ENCODE measurements around the gene SACM1L.

The SACM1L gene

GRCh38 chr3:45771831-45772230 is 82.6 kb downstream of the SACM1L start:
- no peak for DNase-seq (ENCODE audit: low read depth in 2 of 2)

GRCh38 chr3:45772341-45773035 is 83.3 kb downstream of the SACM1L start:
- DNase-seq (ENCODE audit: low read depth in 2 of 2), result peak in 1 of 2 donors; percentile 15

- DNase-seq (ENCODE audit: low read depth in 2 of 2), result no peak
These were observed 83.9 kb downstream of the SACM1L start for GRCh38 chr3:45773072-45773471.

GRCh38 chr3:45773714-45774449 is 84.7 kb downstream of the SACM1L start:
- no peak for DNase-seq (ENCODE audit: low read depth in 2 of 2)

DNA sequence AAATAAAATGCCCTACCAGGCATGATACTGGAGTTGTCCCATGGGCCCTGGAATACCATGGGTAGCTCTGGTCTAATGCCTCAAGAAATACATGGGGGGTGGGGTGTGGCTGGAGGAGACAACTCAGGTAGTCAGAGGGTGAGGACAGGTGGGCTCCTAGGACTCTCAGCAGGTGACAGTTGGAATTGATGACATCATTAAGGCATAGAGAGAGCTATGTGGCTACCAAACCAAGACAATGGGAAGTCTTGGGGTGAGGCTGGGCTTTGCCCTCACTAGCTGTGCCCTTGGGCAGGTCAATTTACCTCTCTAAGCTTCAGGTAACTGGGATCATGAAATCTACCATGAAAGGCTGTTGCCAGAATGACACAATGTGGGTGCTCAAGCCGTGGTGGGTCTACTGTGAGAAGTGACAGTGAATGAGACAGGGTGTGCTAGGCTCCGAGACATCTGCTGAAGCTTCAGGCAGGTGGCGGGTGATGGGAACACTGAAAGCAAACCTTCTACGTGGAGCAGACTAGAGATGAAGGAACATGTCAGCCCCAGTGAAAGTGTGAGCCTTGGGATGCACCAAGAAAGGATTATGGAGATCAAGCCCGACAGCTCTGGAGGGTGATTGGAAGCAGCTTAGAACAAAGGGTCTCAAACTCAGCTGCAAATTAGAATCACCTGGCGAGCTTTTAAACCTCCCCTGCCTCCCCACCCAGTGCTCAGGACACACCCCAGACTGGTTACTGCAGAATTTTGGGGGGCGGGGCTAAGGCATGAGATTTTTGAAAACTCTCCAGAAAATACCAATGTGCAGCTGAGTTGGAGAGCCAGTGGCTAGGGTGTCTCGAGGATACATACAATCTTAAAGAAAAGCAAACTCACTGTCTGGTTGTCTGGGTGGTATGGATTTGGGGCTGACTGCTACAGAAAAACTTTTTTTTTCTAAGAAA is 85.7 kb downstream of the SACM1L start:
- no peak for DNase-seq (ENCODE audit: low read depth in 2 of 2)

GRCh38 chr3:45775571-45776300 is 86.5 kb downstream of the SACM1L start:
- no peak for DNase-seq (ENCODE audit: low read depth in 2 of 2)

- DNase-seq (ENCODE audit: low read depth in 2 of 2), result no peak
These were observed 87.1 kb downstream of the SACM1L start for GRCh38 chr3:45776301-45776595.

DNA sequence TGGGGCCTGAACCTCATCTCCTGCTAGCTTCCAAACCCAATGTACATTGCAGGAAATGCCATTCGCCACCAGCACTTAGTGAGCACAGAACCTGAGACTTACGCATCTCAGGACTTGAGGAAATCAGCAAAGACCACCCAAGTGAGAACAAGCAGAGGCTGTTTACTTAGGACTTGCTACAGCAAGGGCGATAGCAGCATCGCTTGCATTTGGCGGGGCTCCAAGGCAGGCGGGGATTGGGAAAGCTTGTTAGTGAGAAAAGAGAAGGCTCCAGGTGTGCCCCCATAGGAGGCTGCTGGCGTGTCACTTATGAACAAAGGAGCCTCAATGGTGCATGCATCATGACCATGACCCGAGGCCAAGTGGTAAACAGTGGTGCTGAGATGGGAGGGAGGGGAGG is 87.4 kb downstream of the SACM1L start:
- DNase-seq (ENCODE audit: low read depth in 2 of 2), result no peak

DNA sequence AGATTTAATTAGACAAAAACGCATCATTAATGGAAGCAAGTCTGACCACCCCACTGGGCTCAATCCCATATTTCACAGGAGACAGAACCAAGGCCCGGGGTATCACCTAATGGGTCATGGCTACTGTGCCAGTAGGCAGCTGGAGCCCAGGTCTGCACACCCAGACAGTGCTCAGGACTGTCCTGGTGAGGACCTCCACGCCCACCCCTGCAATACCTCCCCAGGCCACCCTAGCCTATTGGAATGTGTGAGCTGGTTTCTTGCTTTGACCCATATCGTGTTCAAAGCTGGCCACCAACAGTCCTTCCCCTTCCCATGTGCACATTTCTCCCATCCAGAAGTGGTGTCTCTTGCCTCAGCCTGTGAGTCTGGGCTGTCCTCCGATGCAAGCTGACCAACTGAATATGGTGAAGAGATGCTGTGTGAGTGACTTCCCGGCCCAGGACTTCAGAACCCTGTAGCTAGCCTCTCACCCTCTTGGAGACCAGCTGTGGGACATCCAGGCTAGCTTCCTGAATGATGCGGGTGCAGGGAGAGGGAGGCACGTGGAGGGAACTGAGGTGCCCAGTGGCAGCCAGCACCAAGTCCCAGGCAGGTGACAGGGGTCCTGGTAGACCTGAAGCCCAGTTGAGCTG is 88.0 kb downstream of the SACM1L start:
- DNase-seq (ENCODE audit: low read depth in 2 of 2), result no peak

DNA sequence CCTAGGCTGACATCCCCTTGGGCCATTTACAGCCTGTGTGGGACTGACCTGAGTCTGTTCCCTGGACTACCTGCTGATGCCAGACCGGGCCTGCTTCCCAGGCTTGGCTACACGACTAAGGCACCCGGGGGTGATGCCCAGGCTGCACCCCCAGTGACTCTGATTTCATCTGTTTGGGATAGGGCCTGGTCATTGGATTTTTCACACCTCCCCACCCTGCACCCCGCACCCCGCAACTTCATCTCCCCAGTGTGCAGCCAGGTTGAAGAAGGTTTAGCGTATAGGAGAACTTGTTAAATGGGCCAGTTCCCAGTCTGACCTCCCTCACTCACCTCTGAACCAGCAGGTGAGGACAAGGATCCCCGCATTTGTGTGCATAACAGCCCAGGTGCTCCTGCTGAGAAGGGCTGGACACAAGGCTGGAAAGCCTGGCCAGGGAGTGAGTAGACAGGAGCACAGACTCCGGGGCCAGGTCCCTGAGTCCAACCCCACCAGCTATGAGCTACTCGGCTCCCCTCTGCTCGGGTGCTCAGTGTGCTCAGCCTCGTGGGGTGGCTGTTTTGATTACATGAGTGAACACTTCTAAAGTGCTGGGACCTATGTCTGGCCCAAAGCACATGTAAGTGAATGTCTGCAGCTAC is 88.7 kb downstream of the SACM1L start:
- no peak for DNase-seq (ENCODE audit: low read depth in 2 of 2)

DNA sequence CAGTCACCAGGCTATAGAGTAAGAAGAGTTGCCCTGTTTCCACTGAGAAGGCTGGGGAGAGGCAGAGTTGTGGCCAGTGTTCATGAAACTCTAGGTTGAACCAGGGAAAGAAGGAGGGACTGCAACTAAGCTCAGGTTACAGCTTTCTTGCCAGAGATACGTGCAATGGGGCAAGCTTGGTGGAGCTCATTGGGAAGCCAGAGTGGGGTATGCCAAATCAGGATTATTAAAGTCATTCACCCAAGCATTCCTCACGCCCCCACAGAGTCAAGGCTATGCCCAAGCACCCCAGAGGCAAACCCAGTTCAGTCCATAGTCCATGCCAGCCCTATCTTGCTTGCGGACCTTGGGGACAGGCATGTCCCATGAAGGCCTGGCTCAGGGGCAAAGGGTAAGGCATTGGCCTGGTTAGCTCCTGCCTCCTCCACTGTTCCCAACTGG is 89.6 kb downstream of the SACM1L start:
- no peak for DNase-seq (ENCODE audit: low read depth in 2 of 2)

- no peak for DNase-seq (ENCODE audit: low read depth in 2 of 2)
These were observed 90.8 kb downstream of the SACM1L start for GRCh38 chr3:45779746-45780735.

DNA sequence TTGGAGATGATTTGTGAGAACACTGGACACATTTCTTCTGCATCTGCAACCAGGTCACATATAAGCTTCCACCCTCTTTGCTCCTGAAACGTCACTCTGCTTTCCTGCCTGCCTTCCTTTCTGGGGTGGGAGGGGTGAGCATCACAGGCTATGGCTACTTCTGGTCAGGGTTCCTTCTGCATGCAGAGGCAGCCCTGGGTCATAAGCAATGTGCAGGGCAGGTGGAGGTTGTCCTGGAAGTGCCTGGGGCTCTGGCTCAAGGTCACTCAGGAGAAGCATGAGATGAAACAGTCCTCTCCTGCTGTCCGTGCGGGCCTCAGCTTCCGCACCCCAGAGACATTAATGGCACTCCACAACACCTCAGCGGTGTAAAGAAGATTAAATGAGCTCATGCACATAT is 92.1 kb downstream of the SACM1L start:
- DNase-seq (ENCODE audit: low read depth in 2 of 2), result no peak

- no peak for DNase-seq (ENCODE audit: low read depth in 2 of 2)
These were observed 92.6 kb downstream of the SACM1L start for GRCh38 chr3:45781841-45782240.

DNA sequence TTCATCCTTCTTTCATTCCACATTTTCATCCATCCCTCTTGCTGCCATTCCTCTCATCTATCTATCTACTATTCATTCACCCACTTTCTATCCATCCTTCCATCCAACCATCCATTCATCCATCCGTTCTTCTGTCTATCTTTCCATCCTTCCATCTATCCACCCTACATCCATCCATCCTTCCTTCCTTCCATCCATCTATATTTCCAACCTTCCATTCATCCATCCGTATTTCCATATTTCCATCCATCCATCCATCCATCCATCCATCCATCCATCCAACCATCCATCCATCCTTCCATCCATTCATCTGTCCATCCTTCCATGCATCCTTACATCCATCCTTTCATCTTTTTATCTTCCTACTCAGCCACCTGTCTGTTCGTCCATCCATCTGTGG is 93.2 kb downstream of the SACM1L start:
- no peak for DNase-seq (ENCODE audit: low read depth in 2 of 2)

DNA sequence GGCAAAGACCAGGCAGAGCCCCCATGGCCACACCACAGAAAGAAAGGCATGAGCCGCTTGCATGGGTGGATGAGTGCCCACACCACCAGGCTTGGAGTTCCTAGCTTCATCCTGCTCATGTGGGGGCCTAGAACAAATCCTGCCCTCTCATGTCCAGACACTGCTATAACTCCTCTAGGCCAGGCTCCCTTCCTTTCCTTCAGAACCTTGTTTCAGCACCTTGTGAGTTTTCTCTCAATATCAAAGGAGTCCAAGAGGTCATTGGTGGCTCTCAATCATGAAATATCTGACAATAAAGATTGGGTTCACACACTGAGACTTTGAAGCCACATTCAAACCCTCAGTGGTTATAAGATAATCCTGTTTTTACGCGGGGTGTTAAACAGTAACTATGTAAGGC is 94.5 kb downstream of the SACM1L start:
- no peak for DNase-seq (ENCODE audit: low read depth in 2 of 2)

DNA sequence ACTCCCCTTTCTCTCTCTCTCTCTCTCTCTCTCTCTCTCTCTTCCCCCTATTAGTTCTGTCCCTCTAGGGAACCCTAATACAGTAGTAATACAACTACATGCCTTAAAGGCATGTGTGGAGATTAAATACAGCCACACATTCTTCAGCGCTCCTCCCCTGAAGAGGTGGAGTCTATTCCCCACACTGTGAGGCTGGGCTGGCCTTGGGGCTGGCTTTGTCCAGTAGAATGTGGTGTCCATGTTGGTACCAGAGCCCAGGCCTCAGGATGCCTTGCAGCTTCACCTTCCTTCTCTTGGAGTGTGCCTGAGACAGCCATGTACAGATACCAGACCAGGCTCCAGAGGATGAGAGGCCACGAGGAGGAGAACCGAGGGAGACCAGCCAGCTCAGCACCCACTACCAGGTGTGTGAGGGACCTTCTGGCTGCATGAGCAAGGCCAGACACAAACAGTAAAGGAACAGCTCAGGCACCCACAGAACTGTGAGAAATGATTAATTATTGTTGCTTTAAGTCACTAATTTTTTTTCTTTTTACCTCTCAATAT is 96.5 kb downstream of the SACM1L start:
- no peak for DNase-seq (ENCODE audit: low read depth in 2 of 2)

- DNase-seq (ENCODE audit: low read depth in 2 of 2), result no peak
These were observed 97.8 kb downstream of the SACM1L start for GRCh38 chr3:45786801-45787495.

DNA sequence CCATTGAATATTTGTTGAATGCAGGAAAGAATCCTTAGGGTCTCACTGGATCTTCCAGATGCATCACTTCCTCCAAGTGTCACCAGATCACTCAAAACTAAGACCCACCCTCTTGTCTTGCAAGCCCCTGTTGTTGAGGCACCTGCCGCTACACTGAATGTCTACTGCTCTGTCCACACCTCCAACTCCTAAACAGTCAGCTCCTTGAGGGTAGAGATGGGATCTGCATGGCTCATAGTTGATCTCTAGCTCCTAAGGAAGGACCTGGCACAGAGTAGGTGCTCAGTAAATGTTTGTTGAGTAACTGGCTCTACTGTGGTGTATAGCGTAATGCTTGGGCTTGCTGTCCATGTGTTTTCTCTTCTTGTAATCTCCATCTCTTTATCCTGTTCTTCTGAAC is 98.4 kb downstream of the SACM1L start:
- DNase-seq (ENCODE audit: low read depth in 2 of 2), result no peak
